ENCODE data around the gene AP4B1.

The AP4B1 gene

GRCh38 chr1:113876176-113876575, 28.4 kb downstream of the AP4B1 start:
- peaks cover 32% of the 10 kb centered on the region for H3F3A ChIP-seq (ENCODE audit: insufficient read depth)

GRCh38 chr1:113875714-113876113, 28.9 kb downstream of the AP4B1 start:
- no peak overlapping the region for H3K27ac ChIP-seq (ENCODE audit: low read depth, low read length)
- no peak overlapping the region for H3K4me3 ChIP-seq (ENCODE audit: insufficient read depth, low read length, poor library complexity, severe bottlenecking)
- H3K36me3 ChIP-seq (ENCODE audit: low read length), result no peaks in the 10 kb centered on the region
- no peak overlapping the region for H3K9ac ChIP-seq (ENCODE audit: low read length)
- H2AFZ ChIP-seq (ENCODE audit: low read depth, low read length, severe bottlenecking), result no peak overlapping the region
- peaks cover 37% of the 10 kb centered on the region for H3F3A ChIP-seq (ENCODE audit: insufficient read depth)
- H4K20me1 ChIP-seq (ENCODE audit: low read depth, low read length), result no peaks in the 10 kb centered on the region
- H3K79me2 ChIP-seq (ENCODE audit: insufficient read depth, low read length), result peaks cover 7% of the 10 kb centered on the region
- TF ChIP-seq EZH2phosphoT487 (conservative IDR thresholded peaks at IDR 0.05; ENCODE audit: low read length) (no peak), CTCF (IDR thresholded peaks at IDR 0.05; ENCODE audit: insufficient read depth, low read length, poor library complexity, severe bottlenecking) (no peak)
- no peak overlapping the region for H3K4me2 ChIP-seq (ENCODE audit: low read depth, low read length, poor library complexity, severe bottlenecking)
- H3K9me2 ChIP-seq (replicated peaks; ENCODE audit: insufficient read depth, low read length), result no peaks in the 10 kb centered on the region
- no peaks in the 10 kb centered on the region for H3K27me3 ChIP-seq (ENCODE audit: low read length)
- H3K9me3 ChIP-seq (ENCODE audit: insufficient read depth, low read length), result no peaks in the 10 kb centered on the region

More at GRCh38 chr1:113876176-113876575, 28.4 kb downstream of the AP4B1 start:
- Histone ChIP-seq H3K36me3 (ENCODE audit: low read length) (no peaks in the 10 kb centered on the region), H3K9me3 (ENCODE audit: insufficient read depth, low read length) (no peaks in the 10 kb centered on the region), H3K4me2 (ENCODE audit: low read depth, low read length, poor library complexity, severe bottlenecking) (no peak overlapping the region), H3K27ac (ENCODE audit: low read depth, low read length) (no peak overlapping the region), H4K20me1 (ENCODE audit: low read depth, low read length) (no peaks in the 10 kb centered on the region), H3K79me2 (ENCODE audit: insufficient read depth, low read length) (peaks cover 3% of the 10 kb centered on the region; the same call in 1 of the 2 replicates), H3K27me3 (ENCODE audit: low read length) (no peaks in the 10 kb centered on the region), H3K9me2 (replicated peaks; ENCODE audit: insufficient read depth, low read length) (no peaks in the 10 kb centered on the region), H3K4me3 (ENCODE audit: insufficient read depth, low read length, poor library complexity, severe bottlenecking) (no peak overlapping the region), H3K9ac (ENCODE audit: low read length) (no peak overlapping the region), H2AFZ (ENCODE audit: low read depth, low read length, severe bottlenecking) (no peak overlapping the region)
- no peak for TF ChIP-seq CTCF (IDR thresholded peaks at IDR 0.05; ENCODE audit: insufficient read depth, low read length, poor library complexity, severe bottlenecking)
- TF ChIP-seq EZH2phosphoT487 (conservative IDR thresholded peaks at IDR 0.05; ENCODE audit: low read length), result no peak

- TF ChIP-seq CTCF (IDR thresholded peaks at IDR 0.05; ENCODE audit: insufficient read depth, low read length, poor library complexity, severe bottlenecking) (peak; percentile 58), EZH2phosphoT487 (conservative IDR thresholded peaks at IDR 0.05; ENCODE audit: low read length) (no peak)
- H3K27ac ChIP-seq (ENCODE audit: low read depth, low read length), result peak overlapping the region; percentile 87
- peak overlapping the region; percentile 69 for H2AFZ ChIP-seq (ENCODE audit: low read depth, low read length, severe bottlenecking)
- H3K9me3 ChIP-seq (ENCODE audit: insufficient read depth, low read length), result no peaks in the 10 kb centered on the region
- H3K9ac ChIP-seq (ENCODE audit: low read length), result peak overlapping the region; percentile 30
- no peak overlapping the region for H3K4me3 ChIP-seq (ENCODE audit: insufficient read depth, low read length, poor library complexity, severe bottlenecking)
- no peaks in the 10 kb centered on the region for H3K27me3 ChIP-seq (ENCODE audit: low read length)
- H3F3A ChIP-seq (ENCODE audit: insufficient read depth), result peaks cover 43% of the 10 kb centered on the region
- H3K9me2 ChIP-seq (replicated peaks; ENCODE audit: insufficient read depth, low read length), result no peaks in the 10 kb centered on the region
- peak overlapping the region; percentile 86 for H3K4me2 ChIP-seq (ENCODE audit: low read depth, low read length, poor library complexity, severe bottlenecking)
- peaks cover 22% of the 10 kb centered on the region for H3K79me2 ChIP-seq (ENCODE audit: insufficient read depth, low read length)
- H3K36me3 ChIP-seq (ENCODE audit: low read length), result no peaks in the 10 kb centered on the region
- no peaks in the 10 kb centered on the region for H4K20me1 ChIP-seq (ENCODE audit: low read depth, low read length)
These were observed 30.4 kb downstream of the AP4B1 start for GRCh38 chr1:113874012-113874879.
